WI38 (cell line): ENCODE measurements around the gene PPIP5K1.
"Not testable (repeated sequence)": the region's sequence is repeated elsewhere in the genome, so short reads cannot be mapped to it uniquely, and the experiment has no call there.

ENCODE experiments used
- H3K4me3 ChIP-seq: 2 replicates; pipeline ENCODE4 v1.5.1; 2011; ENCODE audit warnings: low read depth, mild to moderate bottlenecking, control low read depth, low read length
- TF ChIP-seq, protein P1 (sequence below): IDR thresholded peaks from 2 replicates; pipeline ENCODE4 v1.5.1; 2012; ENCODE audit warnings: low read depth, mild to moderate bottlenecking, control low read depth, low read length

PPIP5K1 gene

DNA sequence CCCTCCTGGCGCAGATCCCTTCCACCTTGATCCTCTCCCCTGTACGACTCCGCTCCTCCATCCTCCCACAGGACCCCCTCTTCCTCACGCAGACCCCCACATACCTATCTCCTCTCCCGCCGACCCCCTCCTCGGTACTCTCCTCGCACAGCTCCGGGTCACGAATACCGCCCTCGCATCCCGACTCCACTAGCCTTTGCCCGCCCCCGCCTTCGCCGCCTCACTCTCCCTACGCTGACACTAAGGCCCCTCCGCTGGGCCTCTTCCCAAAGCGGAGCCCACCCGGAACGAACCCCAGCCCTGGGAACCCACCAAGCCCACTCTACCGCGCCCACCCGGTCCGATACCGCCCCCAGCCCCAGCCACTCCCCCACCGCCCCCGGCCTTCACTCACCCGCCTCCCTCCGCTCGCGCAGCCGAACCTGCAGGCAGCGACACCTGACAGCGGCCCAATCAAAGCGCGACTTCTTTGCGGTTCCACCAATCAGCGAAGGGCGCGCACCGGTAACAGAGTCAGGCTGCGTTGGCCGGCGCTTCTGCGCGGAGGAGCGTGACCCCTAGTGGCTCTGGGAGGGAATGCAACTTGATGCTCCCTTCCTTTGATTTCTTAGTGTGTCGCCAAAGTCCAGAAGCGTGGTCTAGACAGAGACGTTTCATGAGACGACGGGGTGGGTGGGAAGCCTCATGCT is at the start of gene PPIP5K1:
TSS of gene PPIP5K1 (minus strand) at position 431 of the 689 bp plus-strand sequence. CDS start 5,704 bp downstream, outside the sequence.
- not testable (repeated sequence) for H3K4me3 ChIP-seq

DNA sequence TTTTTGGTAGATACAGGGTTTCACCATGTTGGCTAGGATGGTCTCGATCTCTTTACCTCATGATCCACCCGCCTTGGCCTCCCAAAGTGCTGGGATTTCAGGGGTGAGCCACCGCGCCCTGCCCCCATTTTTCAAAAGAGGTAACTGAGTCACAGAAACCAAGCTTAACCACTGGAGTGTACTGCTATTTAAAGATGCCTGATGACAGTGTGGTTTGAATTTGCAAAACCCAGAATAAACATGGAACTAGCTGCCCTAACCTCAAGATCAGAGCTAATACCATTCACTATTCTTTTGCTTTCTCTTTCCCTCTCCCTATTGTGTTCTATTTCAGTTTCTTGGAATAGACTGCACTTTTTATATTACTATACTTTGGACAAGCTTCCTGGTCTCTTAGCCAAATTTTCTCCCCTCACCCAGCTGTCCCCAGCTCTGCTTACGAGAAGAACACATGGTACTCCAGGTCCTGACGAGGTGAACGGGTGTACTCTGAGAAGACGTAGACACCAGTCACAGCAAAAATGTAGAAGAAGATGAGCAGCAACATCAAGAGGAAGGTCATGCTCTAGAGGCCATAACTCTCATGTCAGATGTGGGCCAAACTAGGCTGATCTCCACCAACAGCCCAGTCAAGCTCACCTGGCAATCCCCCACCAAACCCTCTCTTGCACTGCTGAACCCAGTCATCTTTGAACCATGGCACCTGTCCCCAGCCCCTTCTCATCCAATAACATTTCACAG is 48.6 kb upstream of the PPIP5K1 start:
- not testable (repeated sequence) for H3K4me3 ChIP-seq

DNA sequence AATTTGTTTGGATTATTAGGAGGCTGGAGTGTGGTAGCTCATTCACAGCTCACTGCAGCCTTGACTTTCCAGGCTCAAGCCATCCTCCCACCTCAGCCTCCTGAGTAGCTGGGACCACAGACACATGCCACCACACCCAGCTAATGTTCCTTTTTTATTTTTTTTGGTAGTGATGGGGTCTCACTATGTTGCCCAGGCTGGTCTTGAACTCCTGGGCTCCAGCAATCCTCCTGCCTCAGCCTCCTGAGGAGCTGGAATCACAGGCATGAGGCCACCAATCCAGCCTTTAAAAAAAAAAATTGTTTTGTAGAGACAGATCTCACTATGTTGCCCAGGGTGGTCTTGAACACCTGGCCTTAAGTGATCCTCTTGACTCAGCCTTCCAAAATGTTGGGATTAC is 36.9 kb upstream of the PPIP5K1 start:
- H3K4me3 ChIP-seq = not testable (repeated sequence)

- TF ChIP-seq, protein P1, sequence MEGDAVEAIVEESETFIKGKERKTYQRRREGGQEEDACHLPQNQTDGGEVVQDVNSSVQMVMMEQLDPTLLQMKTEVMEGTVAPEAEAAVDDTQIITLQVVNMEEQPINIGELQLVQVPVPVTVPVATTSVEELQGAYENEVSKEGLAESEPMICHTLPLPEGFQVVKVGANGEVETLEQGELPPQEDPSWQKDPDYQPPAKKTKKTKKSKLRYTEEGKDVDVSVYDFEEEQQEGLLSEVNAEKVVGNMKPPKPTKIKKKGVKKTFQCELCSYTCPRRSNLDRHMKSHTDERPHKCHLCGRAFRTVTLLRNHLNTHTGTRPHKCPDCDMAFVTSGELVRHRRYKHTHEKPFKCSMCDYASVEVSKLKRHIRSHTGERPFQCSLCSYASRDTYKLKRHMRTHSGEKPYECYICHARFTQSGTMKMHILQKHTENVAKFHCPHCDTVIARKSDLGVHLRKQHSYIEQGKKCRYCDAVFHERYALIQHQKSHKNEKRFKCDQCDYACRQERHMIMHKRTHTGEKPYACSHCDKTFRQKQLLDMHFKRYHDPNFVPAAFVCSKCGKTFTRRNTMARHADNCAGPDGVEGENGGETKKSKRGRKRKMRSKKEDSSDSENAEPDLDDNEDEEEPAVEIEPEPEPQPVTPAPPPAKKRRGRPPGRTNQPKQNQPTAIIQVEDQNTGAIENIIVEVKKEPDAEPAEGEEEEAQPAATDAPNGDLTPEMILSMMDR = no peak
- no peak overlapping the region for H3K4me3 ChIP-seq
Observed at GRCh38 chr15:43625106-43625505, 35.1 kb upstream of the PPIP5K1 start.

GRCh38 chr15:43622068-43622799 is 32.2 kb upstream of the PPIP5K1 start:
- not testable (repeated sequence) for H3K4me3 ChIP-seq

DNA sequence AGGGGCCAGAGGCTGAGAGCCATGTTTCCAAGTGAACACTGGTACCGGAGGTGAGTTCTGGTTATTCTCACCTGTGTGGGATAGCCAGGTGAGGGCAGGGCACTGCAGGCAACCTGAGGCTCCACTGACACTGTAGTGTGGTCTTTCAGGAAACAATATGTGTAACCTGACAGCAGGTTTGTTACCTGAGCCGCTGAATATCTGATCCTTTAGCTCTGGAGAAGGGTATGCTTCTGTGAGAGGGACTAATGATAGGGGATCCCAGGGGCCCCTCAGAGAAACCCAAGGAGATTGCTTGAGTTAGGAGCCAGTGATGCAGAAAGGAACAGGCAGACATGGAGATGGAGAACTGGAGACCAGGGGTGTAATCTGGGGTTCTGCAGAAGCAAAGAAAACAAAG is 28.7 kb upstream of the PPIP5K1 start, which contains the start of gene STRC:
TSS of gene STRC (minus strand) at position 101 of the 400 bp plus-strand sequence. CDS start at position 23, 78 bp downstream.
- not testable (repeated sequence) for H3K4me3 ChIP-seq

DNA sequence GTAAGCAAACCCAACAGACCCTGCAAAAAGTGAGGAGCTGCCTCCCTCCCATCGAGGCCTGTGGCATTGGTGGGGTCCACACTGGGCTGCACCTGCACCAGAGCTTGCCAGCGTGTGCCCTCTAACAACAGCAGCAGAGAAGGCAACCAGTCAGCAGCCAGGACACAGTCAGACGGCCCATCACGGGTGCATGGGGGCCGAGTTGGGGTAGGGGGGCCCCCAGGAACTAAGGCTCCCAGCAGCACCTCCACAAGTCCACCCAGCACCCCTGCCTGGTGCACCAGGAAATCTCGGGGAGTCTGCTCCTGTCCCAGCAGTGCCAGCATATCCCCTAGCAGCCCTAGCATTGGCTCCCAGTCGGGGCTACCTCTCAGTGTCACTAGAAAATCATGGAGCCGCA is 27.7 kb upstream of the PPIP5K1 start:
- H3K4me3 ChIP-seq = not testable (repeated sequence)

DNA sequence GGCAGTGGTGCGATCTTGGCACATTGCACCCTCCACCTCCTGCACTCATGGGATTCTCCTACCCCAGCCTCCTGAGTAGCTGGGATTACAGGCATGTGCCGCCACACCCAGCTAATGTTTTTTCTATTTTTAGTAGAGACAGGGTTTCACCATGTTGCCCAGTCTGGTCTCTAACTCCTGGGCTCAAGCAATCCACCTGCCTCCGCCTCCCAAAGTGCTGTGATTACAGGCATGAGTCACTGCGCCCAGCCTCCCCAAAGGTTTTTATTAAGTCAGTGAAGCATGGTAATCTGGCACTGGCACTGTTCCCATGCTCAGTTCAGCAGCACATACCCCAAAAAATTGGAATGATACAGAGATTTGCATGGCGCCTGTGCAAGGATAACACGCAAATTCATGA is 12.2 kb upstream of the PPIP5K1 start:
- not testable (repeated sequence) for H3K4me3 ChIP-seq

DNA sequence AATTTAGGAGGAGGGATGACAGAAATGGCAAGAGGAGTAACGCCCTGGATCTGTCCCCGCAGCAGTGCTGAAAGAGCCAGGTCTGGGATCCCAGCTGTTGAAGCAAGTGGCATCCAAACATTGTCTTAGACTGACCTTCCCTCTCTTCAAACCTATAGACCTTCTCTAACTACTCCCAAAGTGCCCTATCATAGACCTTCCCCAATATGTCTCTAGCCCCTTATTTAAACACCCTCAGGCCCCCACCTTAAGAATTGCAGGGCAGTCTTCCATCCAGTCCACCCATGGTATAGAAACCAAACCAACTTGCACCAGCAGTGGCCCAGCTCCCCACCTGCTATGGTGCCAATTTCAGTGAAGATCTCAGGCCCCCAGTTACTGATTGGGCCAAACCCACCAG is 10.2 kb upstream of the PPIP5K1 start:
- H3K4me3 ChIP-seq = not testable (repeated sequence)

DNA sequence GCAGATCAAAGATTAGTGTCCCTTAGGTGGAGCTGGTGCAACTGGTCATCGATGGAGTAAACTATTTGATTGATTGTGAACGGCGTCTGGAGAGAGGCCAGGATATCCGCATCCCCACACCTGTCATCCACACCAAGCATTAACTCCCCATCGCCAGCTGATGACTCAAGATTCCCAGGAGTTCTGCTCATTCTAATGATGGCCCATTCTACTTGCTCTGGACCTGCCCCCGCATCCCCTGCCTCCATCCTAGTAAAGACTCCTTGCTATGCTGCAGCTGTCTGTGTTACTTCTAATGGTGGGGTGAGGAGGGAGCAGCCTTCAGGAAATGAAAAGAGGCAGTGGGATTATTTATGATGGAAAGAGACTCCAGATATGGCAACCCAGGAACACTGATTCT is 9.1 kb upstream of the PPIP5K1 start:
- H3K4me3 ChIP-seq = not testable (repeated sequence)

- H3K4me3 ChIP-seq = not testable (repeated sequence)
Observed at GRCh38 chr15:43593328-43594190, 3.6 kb upstream of the PPIP5K1 start, which contains the start of gene CKMT1B. TSS of gene CKMT1B (plus strand) at chr15:43594027. CDS start at chr15:43594219, 192 bp downstream.

DNA sequence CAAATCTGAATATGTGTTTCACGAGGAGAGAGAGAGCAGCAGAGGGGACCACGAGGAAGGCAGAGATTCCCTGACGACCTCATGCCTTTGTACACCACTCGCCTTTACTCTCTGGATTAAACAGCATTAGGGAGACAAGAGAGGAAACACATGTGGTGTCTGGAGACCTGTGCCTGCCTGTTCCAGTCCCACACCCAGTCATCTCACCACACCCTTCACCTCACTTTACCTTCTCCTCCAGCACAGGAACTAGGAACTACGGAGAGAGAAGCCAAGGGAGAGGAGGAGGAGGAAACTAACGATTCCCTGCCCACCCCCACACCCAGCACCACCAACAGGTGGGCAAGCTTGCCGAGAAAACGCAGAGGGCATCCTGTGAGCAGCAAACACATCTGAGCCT is 2.8 kb upstream of the PPIP5K1 start:
- H3K4me3 ChIP-seq = not testable (repeated sequence)

DNA sequence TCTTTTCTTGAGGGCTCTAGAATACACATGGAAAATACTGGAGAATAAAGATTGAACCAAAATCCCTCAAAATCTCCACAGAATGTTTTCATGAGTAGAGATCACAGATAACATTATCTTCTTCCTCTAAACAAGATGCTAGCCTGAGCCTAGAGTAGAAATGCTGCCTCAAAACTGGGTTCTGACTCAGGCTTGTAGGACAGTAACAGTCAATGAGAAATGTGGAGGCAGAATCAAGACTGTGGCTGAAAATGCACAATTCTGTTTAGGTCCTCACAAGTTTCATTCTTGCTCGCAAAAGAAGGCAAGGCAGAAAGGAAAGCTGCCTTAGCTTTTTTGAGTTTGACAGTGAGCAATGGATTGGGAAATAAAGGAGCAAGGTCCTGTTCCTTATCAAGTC is 15.4 kb downstream of the PPIP5K1 start:
- H3K4me3 ChIP-seq = not testable (repeated sequence)

DNA sequence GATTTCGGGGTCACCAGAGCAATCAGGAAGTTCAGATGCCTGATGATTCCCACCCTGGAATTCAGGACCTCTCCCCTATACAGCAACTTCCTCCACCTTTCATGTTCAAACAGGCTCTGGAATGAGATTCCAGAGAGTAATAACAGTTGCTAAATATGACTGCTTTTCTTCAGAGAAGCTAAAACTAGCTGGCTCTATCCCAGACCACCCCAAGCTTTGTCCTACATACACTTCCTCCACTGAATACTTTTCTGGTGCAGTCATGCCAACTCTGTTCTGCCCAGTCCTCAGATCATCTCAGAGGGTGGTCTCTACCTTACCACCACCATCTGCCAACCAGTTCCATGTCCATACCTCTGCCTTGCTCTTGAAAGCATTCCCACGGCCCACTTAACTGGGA is 23.4 kb downstream of the PPIP5K1 start:
- H3K4me3 ChIP-seq = not testable (repeated sequence)

DNA sequence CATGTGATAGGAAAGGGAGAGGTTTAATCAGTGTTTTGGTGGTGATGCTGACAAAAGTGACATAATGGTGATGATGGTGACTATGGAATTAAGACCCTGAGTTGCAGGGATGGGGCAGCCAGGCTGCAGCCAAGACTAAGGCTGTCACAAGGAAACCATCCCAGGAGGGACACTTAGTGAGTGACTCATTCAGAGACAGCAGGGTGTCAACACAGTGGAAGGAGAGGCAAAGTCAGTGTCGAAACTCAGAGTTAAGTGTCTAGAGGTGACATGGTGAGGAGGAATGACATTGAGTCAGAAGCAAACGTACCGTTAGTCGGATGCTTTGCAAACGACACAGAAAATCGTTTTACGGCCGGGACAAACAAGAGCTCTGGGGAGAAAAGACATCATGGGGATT is 26.2 kb downstream of the PPIP5K1 start:
- H3K4me3 ChIP-seq = not testable (repeated sequence)

GRCh38 chr15:43562753-43563152 is 27.3 kb downstream of the PPIP5K1 start:
- H3K4me3 ChIP-seq = not testable (repeated sequence)
